GM18517 (cell line): ENCODE data around the gene COL8A2.

ENCODE experiments used
- ATAC-seq: cut with Tn5 transposase; IDR thresholded peaks from one replicate; pipeline ENCODE4 v1.9.1; 2021; ENCODE audit warnings: mild to moderate bottlenecking, moderate library complexity; ENCODE audit not compliant: unreplicated experiment

The COL8A2 gene

GRCh38 chr1:36092166-36092797 is 32.7 kb downstream of the COL8A2 start:
- ATAC-seq = no peak

GRCh38 chr1:36091698-36092097 is 33.3 kb downstream of the COL8A2 start:
- ATAC-seq = no peak

GRCh38 chr1:36091141-36091540 is 33.9 kb downstream of the COL8A2 start:
- ATAC-seq = no peak

GRCh38 chr1:36089393-36090121 is 35.5 kb downstream of the COL8A2 start:
- ATAC-seq = no peak

GRCh38 chr1:36088577-36089392 is 36.2 kb downstream of the COL8A2 start, which contains the start of gene ADPRS:
Gene ADPRS, plus strand, starts transcription at chr1:36088892. Its CDS starts 13 bp downstream, at chr1:36088905.
- peak; percentile 81 for ATAC-seq

GRCh38 chr1:36088265-36088576 is 36.8 kb downstream of the COL8A2 start:
- no peak for ATAC-seq

- ATAC-seq = no peak
Observed at GRCh38 chr1:36087233-36088123, 37.5 kb downstream of the COL8A2 start.

GRCh38 chr1:36086529-36087232 is 38.3 kb downstream of the COL8A2 start:
- no peak for ATAC-seq

GRCh38 chr1:36085686-36086526 is 39.1 kb downstream of the COL8A2 start:
- ATAC-seq = no peak

GRCh38 chr1:36085126-36085525 is 39.9 kb downstream of the COL8A2 start:
- no peak for ATAC-seq

- ATAC-seq = no peak
Observed at GRCh38 chr1:36084497-36085115, 40.4 kb downstream of the COL8A2 start.

GRCh38 chr1:36083635-36084496 is 41.2 kb downstream of the COL8A2 start, which contains the start of gene TEKT2:
Gene TEKT2, plus strand, starts transcription at chr1:36084094. Its CDS starts 828 bp downstream, at chr1:36084922.
- no peak for ATAC-seq

- no peak for ATAC-seq
Observed at GRCh38 chr1:36083219-36083618, 41.8 kb downstream of the COL8A2 start.

- no peak for ATAC-seq
Observed at GRCh38 chr1:36081926-36082485, 43.0 kb downstream of the COL8A2 start.

- ATAC-seq = no peak
Observed at GRCh38 chr1:36080801-36081200, 44.2 kb downstream of the COL8A2 start.

- ATAC-seq = no peak
Observed at GRCh38 chr1:36080236-36080635, 44.8 kb downstream of the COL8A2 start.

GRCh38 chr1:36076979-36077573 is 47.9 kb downstream of the COL8A2 start:
- no peak for ATAC-seq
